Medulla oblongata (tissue), 1 donor: ENCODE measurements around the gene FSHB.
"Not testable (repeated sequence)": the region's sequence is repeated elsewhere in the genome, so short reads cannot be mapped to it uniquely, and the experiment has no call there.

Source experiments
- DNase-seq: peaks from one replicate; pipeline ENCODE4 v3.0.0-alpha.2; 2015; ENCODE audit errors: extremely low spot score

FSHB gene

GRCh38 chr11:30230714-30231113 lies at the start of gene FSHB:
Gene FSHB, plus strand, starts transcription at chr11:30231014. Its CDS starts 889 bp downstream, at chr11:30231903.
- no peak for DNase-seq

- DNase-seq = no peak
These were observed 44.1 kb upstream of the FSHB start for GRCh38 chr11:30186748-30187147.

- DNase-seq = no peak
These were observed 38.2 kb upstream of the FSHB start for GRCh38 chr11:30192620-30193019.

- peak; percentile 64 for DNase-seq
These were observed 34.2 kb upstream of the FSHB start for GRCh38 chr11:30196400-30197206.

GRCh38 chr11:30197869-30198268 lies 32.9 kb upstream of the FSHB start:
- DNase-seq = no peak

- not testable (repeated sequence) for DNase-seq
These were observed 27.8 kb upstream of the FSHB start for GRCh38 chr11:30202989-30203388.

- no peak for DNase-seq
These were observed 27.0 kb upstream of the FSHB start for GRCh38 chr11:30203850-30204249.

- no peak for DNase-seq
These were observed 24.4 kb upstream of the FSHB start for GRCh38 chr11:30206249-30206996.

- DNase-seq = no peak
These were observed 20.5 kb upstream of the FSHB start for GRCh38 chr11:30210357-30210756.

GRCh38 chr11:30216534-30216933 lies 14.3 kb upstream of the FSHB start:
- no peak for DNase-seq

- peak; percentile 19 for DNase-seq
These were observed 12.5 kb upstream of the FSHB start for GRCh38 chr11:30218278-30218677.

- DNase-seq = no peak
These were observed 5.2 kb upstream of the FSHB start for GRCh38 chr11:30225642-30226041.

GRCh38 chr11:30228323-30228884 lies 2.4 kb upstream of the FSHB start:
- no peak for DNase-seq

GRCh38 chr11:30239025-30239424 lies 8.2 kb downstream of the FSHB start:
- no peak for DNase-seq

- DNase-seq = no peak
These were observed 13.5 kb downstream of the FSHB start for GRCh38 chr11:30244265-30244664.

GRCh38 chr11:30245621-30246020 lies 14.8 kb downstream of the FSHB start:
- DNase-seq = no peak

GRCh38 chr11:30254307-30255298 lies 23.8 kb downstream of the FSHB start:
- no peak for DNase-seq

- DNase-seq = no peak
These were observed 24.8 kb downstream of the FSHB start for GRCh38 chr11:30255637-30256036.

GRCh38 chr11:30257058-30257457 lies 26.2 kb downstream of the FSHB start:
- no peak for DNase-seq

GRCh38 chr11:30258679-30259078 lies 27.9 kb downstream of the FSHB start:
- DNase-seq = no peak

- DNase-seq = no peak
These were observed 30.0 kb downstream of the FSHB start for GRCh38 chr11:30260813-30261212.

- DNase-seq = no peak
These were observed 31.0 kb downstream of the FSHB start for GRCh38 chr11:30261821-30262220.
